ENCODE measurements around the gene ORC2.

Gene ORC2

DNA sequence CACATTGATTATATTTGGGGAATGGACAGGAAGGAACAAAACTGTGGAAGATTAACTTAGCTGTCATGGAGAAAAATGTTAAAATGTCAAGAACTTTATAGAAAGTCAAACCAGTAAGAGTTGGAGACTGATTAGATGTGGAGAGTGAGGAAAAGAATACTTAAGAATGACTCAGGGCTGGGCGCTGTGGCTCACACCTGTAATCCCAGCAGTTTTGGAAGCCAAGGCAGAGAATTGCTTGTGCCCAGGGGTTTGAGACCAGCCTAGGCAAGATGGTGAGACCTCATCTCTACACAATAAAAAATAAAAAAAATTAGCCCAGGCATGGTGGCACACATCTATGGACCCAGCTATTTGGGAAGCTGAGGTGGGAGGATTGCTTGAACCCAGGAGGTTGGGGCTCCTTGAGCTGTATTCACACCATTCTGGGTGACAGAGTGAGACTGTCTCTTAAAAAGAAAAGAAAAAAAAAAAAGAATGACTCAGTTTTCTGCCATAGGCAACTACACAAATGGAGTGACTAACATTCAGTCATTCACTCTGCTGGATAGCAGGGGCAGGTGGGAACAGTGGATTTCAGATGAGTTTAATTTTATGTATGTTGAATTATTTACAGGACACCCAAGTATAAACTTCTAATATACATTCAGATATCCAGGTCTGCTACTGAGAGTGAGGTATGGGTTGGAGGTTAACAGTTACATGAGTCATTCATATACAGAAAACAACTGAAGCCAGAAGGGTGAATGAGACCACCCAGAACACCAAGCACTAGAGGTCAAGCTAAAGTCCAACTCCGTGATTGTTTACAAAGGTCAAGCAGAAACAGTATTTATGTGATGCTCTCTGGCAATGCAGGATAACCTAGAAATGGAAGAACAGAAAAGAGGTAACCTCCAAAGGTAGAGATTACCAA lies 33.9 kb downstream of the ORC2 start:
- no peak overlapping the region for H2BK5ac ChIP-seq (ENCODE audit: low read depth, low read length, poor library complexity, severe bottlenecking)
- no peak overlapping the region for H2AK5ac ChIP-seq (ENCODE audit: low read length, severe bottlenecking)
- no peaks in the 10 kb centered on the region for H3K4me1 ChIP-seq (ENCODE audit: control insufficient read depth, insufficient read depth, low read depth, low read length)
- no peaks in the 10 kb centered on the region for H3K27me3 ChIP-seq (ENCODE audit: control insufficient read depth in 1 of 2, insufficient read depth in 1 of 2, low read length in 2 of 2)
- H2BK15ac ChIP-seq (ENCODE audit: low read depth, poor library complexity, severe bottlenecking), result no peak overlapping the region
- H3K79me1 ChIP-seq (replicated peaks; ENCODE audit: low read length, poor library complexity, severe bottlenecking), result peaks cover 2% of the 10 kb centered on the region
- H3K18ac ChIP-seq (ENCODE audit: low read depth in 1 of 2, low read length in 2 of 2), result no peak overlapping the region
- H3K27ac ChIP-seq (ENCODE audit: low read length, poor library complexity, severe bottlenecking), result no peak overlapping the region
- no peak overlapping the region for H3K4me3 ChIP-seq (ENCODE audit: insufficient read depth in 1 of 2, low read depth in 1 of 2, low read length in 2 of 2)
- H3K9me3 ChIP-seq (ENCODE audit: control insufficient read depth, low read length), result no peaks in the 10 kb centered on the region
- H3K4me2 ChIP-seq (ENCODE audit: low read length, poor library complexity, severe bottlenecking), result no peak overlapping the region
- no peak overlapping the region for H2AFZ ChIP-seq (ENCODE audit: low read depth, low read length)
- 28% methylated on average over 1 of the region's 2 CpGs for WGBS
- H3K36me3 ChIP-seq (ENCODE audit: control insufficient read depth in 1 of 2, insufficient read depth in 2 of 2, low read depth in 1 of 2, low read length in 2 of 2), result peaks cover 11 to 62% of the 10 kb centered on the region in 2 experiments
- H2BK120ac ChIP-seq (ENCODE audit: low read depth, low read length), result no peak overlapping the region
- peak; percentile 8 for DNase-seq
- H3K14ac ChIP-seq (ENCODE audit: low read length in 2 of 2), result no peak overlapping the region
- no peak overlapping the region for H4K8ac ChIP-seq (ENCODE audit: low read length)
- H3K4ac ChIP-seq (ENCODE audit: low read depth in 1 of 2, low read length in 2 of 2), result no peak overlapping the region
- H4K91ac ChIP-seq (ENCODE audit: low read length), result no peak overlapping the region
- H3K23ac ChIP-seq (ENCODE audit: low read length in 2 of 2), result no peak overlapping the region
- no peak overlapping the region for H3K9ac ChIP-seq (ENCODE audit: low read length)
- no peak overlapping the region for H2BK12ac ChIP-seq (ENCODE audit: low read length in 2 of 2)

DNA sequence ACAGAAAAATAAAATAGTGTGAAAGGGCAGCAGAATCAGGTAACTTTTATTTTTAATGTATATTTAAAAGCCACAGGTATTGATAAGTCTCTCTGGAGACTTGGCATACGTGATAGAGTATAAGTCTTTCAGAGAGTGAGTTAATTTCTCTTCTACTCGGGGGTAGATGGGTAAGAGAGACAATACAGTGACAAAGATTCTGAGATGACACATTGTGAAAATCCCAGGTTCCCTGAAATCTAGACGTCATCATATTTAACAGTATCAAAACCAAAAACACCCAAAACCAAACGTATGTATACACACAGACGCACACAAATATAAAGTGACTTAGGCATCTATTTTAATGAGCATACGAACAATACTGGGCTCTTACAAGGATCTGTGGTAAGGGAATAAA lies 41.0 kb downstream of the ORC2 start:
- Histone ChIP-seq H2BK5ac (ENCODE audit: low read depth, low read length, poor library complexity, severe bottlenecking) (no peak overlapping the region), H3K4me3 (ENCODE audit: insufficient read depth in 1 of 2, low read depth in 1 of 2, low read length in 2 of 2) (no peak overlapping the region), H2BK15ac (ENCODE audit: low read depth, poor library complexity, severe bottlenecking) (no peak overlapping the region), H3K4ac (ENCODE audit: low read depth in 1 of 2, low read length in 2 of 2) (no peak overlapping the region), H3K36me3 (ENCODE audit: control insufficient read depth in 1 of 2, insufficient read depth in 2 of 2, low read depth in 1 of 2, low read length in 2 of 2) (peaks cover 27 to 78% of the 10 kb centered on the region in 2 experiments), H3K4me2 (ENCODE audit: low read length, poor library complexity, severe bottlenecking) (no peak overlapping the region), H2BK120ac (ENCODE audit: low read depth, low read length) (no peak overlapping the region), H2AFZ (ENCODE audit: low read depth, low read length) (no peak overlapping the region), H3K27me3 (ENCODE audit: control insufficient read depth in 1 of 2, insufficient read depth in 1 of 2, low read length in 2 of 2) (no peaks in the 10 kb centered on the region), H3K27ac (ENCODE audit: low read length, poor library complexity, severe bottlenecking) (no peak overlapping the region), H3K23ac (ENCODE audit: low read length in 2 of 2) (no peak overlapping the region), H3K4me1 (ENCODE audit: control insufficient read depth, insufficient read depth, low read depth, low read length) (no peaks in the 10 kb centered on the region), H3K9me3 (ENCODE audit: control insufficient read depth, low read length) (no peaks in the 10 kb centered on the region), H3K14ac (ENCODE audit: low read length in 2 of 2) (no peak overlapping the region), H3K18ac (ENCODE audit: low read depth in 1 of 2, low read length in 2 of 2) (no peak overlapping the region), H2BK12ac (ENCODE audit: low read length in 2 of 2) (no peak overlapping the region), H4K91ac (ENCODE audit: low read length) (no peak overlapping the region), H3K79me1 (replicated peaks; ENCODE audit: low read length, poor library complexity, severe bottlenecking) (peaks cover 8% of the 10 kb centered on the region), H3K9ac (ENCODE audit: low read length) (no peak overlapping the region), H2AK5ac (ENCODE audit: low read length, severe bottlenecking) (no peak overlapping the region), H4K8ac (ENCODE audit: low read length) (no peak overlapping the region)
- no peak for DNase-seq
- WGBS, result 99% methylated on average over 6 of the region's 6 CpGs

GRCh38 chr2:200913654-200914053 lies 49.8 kb downstream of the ORC2 start:
- no peak overlapping the region for H3K4ac ChIP-seq (ENCODE audit: low read depth in 1 of 2, low read length in 2 of 2)
- H4K8ac ChIP-seq (ENCODE audit: low read length), result no peak overlapping the region
- H2BK5ac ChIP-seq (ENCODE audit: low read depth, low read length, poor library complexity, severe bottlenecking), result no peak overlapping the region
- no peak overlapping the region for H3K27ac ChIP-seq (ENCODE audit: low read length, poor library complexity, severe bottlenecking)
- no peak overlapping the region for H2BK15ac ChIP-seq (ENCODE audit: low read depth, poor library complexity, severe bottlenecking)
- no peak overlapping the region for H2AFZ ChIP-seq (ENCODE audit: low read depth, low read length)
- H3K79me1 ChIP-seq (replicated peaks; ENCODE audit: low read length, poor library complexity, severe bottlenecking), result peaks cover 5% of the 10 kb centered on the region
- H3K36me3 ChIP-seq (ENCODE audit: control insufficient read depth in 1 of 2, insufficient read depth in 2 of 2, low read depth in 1 of 2, low read length in 2 of 2), result peaks cover 26 to 76% of the 10 kb centered on the region in 2 experiments
- no peak overlapping the region for H3K4me2 ChIP-seq (ENCODE audit: low read length, poor library complexity, severe bottlenecking)
- no peak overlapping the region for H3K14ac ChIP-seq (ENCODE audit: low read length in 2 of 2)
- H2BK12ac ChIP-seq (ENCODE audit: low read length in 2 of 2), result no peak overlapping the region
- H3K23ac ChIP-seq (ENCODE audit: low read length in 2 of 2), result no peak overlapping the region
- peak overlapping the region; percentile 35 for H3K9ac ChIP-seq (ENCODE audit: low read length)
- H4K91ac ChIP-seq (ENCODE audit: low read length), result no peak overlapping the region
- H2BK120ac ChIP-seq (ENCODE audit: low read depth, low read length), result no peak overlapping the region
- no peak overlapping the region for H3K4me3 ChIP-seq (ENCODE audit: insufficient read depth in 1 of 2, low read depth in 1 of 2, low read length in 2 of 2)
- no peaks in the 10 kb centered on the region for H3K27me3 ChIP-seq (ENCODE audit: control insufficient read depth in 1 of 2, insufficient read depth in 1 of 2, low read length in 2 of 2)
- H3K4me1 ChIP-seq (ENCODE audit: control insufficient read depth, insufficient read depth, low read depth, low read length), result no peaks in the 10 kb centered on the region
- no peak overlapping the region for H2AK5ac ChIP-seq (ENCODE audit: low read length, severe bottlenecking)
- no peaks in the 10 kb centered on the region for H3K9me3 ChIP-seq (ENCODE audit: control insufficient read depth, low read length)
- DNase-seq, result peak; percentile 22
- H3K18ac ChIP-seq (ENCODE audit: low read depth in 1 of 2, low read length in 2 of 2), result no peak overlapping the region

DNA sequence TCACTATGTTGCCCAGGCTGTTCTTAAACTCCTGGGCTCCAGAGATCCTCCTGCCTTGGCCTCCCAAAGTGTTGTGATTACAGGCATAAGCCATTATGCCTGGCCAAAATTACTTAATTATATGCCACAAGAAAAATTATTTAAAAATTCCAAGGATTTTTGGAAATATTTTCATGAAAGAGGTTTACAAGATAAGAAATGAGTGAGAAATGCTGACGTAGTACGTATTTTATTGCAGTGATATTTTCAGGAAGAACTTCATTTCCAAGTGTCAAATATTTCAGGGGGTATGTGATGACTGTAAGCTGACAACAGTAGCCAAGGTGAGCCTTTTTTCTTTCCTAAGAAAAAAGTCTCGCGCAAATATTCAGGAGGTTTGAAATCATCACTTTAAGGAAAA lies 53.5 kb downstream of the ORC2 start:
- Histone ChIP-seq H3K27ac (ENCODE audit: low read length, poor library complexity, severe bottlenecking) (no peak overlapping the region), H3K23ac (ENCODE audit: low read length in 2 of 2) (no peak overlapping the region)
- WGBS, result 100% methylated on average over 2 of the region's 4 CpGs

More for the DNA sequence above, 53.5 kb downstream of the ORC2 start:
- Histone ChIP-seq H4K91ac (ENCODE audit: low read length) (no peak overlapping the region), H2BK120ac (ENCODE audit: low read depth, low read length) (no peak overlapping the region), H3K27me3 (ENCODE audit: control insufficient read depth in 1 of 2, insufficient read depth in 1 of 2, low read length in 2 of 2) (no peaks in the 10 kb centered on the region), H3K79me1 (replicated peaks; ENCODE audit: low read length, poor library complexity, severe bottlenecking) (peaks cover 8% of the 10 kb centered on the region), H3K4me3 (ENCODE audit: insufficient read depth in 1 of 2, low read depth in 1 of 2, low read length in 2 of 2) (no peak overlapping the region), H3K4me2 (ENCODE audit: low read length, poor library complexity, severe bottlenecking) (no peak overlapping the region), H3K18ac (ENCODE audit: low read depth in 1 of 2, low read length in 2 of 2) (no peak overlapping the region), H2BK12ac (ENCODE audit: low read length in 2 of 2) (no peak overlapping the region), H3K14ac (ENCODE audit: low read length in 2 of 2) (no peak overlapping the region), H2BK5ac (ENCODE audit: low read depth, low read length, poor library complexity, severe bottlenecking) (no peak overlapping the region), H3K4ac (ENCODE audit: low read depth in 1 of 2, low read length in 2 of 2) (no peak overlapping the region), H2BK15ac (ENCODE audit: low read depth, poor library complexity, severe bottlenecking) (no peak overlapping the region), H2AK5ac (ENCODE audit: low read length, severe bottlenecking) (no peak overlapping the region), H4K8ac (ENCODE audit: low read length) (no peak overlapping the region), H3K9ac (ENCODE audit: low read length) (no peak overlapping the region), H3K36me3 (ENCODE audit: control insufficient read depth in 1 of 2, insufficient read depth in 2 of 2, low read depth in 1 of 2, low read length in 2 of 2) (peaks cover 21 to 67% of the 10 kb centered on the region in 2 experiments), H3K9me3 (ENCODE audit: control insufficient read depth, low read length) (no peaks in the 10 kb centered on the region), H2AFZ (ENCODE audit: low read depth, low read length) (no peak overlapping the region), H3K4me1 (ENCODE audit: control insufficient read depth, insufficient read depth, low read depth, low read length) (no peaks in the 10 kb centered on the region)
- no peak for DNase-seq
